Daoy (cell line): ENCODE data around the gene ZNF524. TPM values are rescaled to one million over a fixed set of nuclear protein-coding genes. Genes with fewer than 3 reads are reported as not detected.
A peak's percentile ranks its signal among the peaks of the same experiment; 100 is the strongest.

ENCODE experiments used
- DNase-seq: peaks from one replicate; pipeline ENCODE4 v3.0.0-alpha.2; 2015; ENCODE audit warnings: low read depth
- total RNA-seq: library from RNA; depleted of rRNA; stranded (reverse); fragments of >200 nt; shearing (Covaris generic); gene quantifications from 2 replicates; pipeline ENCODE4 v1.2.3, GENCODE V29; 2014

ZNF524 gene
- total RNA-seq, 1 experiment from 2014 or later, result 8.7 TPM

DNA sequence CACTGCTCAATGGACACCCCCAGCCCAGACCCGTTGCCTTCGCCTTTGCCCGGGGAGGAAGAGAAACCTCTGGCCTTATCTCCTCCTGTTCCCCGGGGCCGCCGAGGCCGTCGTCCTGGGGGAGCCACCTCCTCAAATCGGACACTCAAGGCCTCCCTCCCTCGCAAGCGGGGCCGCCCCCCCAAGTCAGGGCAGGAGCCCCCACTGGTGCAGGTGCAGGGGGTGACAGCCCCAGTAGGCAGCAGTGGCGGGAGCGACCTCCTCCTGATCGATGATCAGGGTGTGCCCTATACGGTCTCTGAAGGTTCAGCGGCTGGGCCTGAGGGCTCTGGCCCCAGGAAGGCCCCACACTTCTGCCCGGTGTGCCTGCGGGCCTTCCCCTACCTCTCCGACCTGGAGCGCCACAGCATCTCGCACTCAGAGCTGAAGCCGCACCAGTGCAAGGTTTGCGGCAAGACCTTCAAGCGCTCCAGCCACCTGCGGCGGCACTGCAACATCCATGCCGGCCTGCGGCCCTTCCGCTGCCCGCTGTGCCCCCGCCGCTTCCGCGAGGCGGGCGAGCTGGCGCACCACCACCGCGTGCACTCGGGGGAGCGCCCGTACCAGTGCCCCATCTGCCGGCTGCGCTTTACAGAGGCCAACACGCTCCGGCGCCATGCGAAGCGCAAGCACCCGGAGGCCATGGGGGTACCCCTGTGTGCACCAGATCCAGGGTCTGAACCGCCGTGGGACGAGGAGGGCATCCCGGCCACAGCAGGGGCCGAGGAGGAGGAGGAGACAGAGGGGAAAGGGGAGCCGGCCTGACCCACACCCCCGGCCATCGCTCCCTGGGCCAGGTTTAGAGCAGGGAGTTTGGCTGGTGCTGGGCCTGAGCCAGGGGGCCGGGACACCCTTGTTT is 2.3 kb downstream of the ZNF524 start:
- DNase-seq, result no peak

DNA sequence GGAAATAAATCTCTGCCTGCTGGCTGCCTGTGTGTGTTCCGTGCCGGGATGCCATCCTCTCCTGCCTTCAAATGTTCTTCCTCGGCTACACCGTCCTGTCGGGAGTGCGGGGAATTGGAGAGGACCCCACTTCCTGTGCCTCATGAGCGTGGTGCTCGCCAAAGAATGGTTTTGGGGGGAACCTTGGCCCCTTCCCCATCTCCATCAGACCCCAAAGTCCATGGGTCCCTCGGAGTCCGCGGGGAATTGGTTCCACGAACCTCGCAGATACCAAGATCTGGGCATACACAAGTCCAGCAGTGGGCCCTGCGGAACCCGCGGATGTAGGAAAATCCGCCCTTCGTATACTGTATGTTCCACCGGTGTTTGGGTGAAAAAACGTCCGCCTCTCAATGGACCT is 3.0 kb downstream of the ZNF524 start:
- DNase-seq, result no peak

DNA sequence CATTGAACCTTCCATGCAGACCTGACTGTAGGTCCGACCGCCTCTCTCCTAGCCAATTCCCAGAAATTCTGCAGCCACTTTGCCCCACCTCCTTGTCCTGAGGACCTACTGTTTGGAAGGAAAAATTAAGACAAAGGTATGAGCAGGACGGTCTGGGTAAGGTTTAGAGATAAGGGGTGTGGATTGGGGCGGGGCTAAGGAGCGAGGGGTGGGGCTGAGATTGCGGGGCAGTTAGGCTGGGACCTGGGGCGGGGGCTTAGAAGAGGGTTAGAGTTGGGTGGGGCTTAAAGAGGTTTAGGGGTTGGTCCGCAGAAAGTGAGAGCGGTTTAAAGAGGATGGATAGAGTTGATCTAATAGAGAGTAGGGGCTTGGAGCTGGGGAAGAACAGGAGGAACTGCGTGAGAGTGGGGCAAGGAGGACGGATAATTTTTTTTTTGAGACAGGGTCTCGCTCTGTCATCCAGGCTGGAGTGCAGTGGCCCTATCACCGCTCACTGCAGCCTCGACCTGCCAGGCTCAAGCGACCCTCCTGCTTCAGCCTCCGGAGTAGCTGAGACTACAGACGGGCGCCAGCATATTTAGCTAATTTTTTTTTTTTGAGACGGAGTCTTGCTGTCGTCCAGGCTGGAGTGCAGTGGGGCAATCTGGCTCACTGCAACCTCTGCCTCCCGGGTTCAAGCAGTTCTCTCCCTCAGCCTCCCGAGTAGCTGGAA is 3.6 kb downstream of the ZNF524 start:
- DNase-seq, result no peak

DNA sequence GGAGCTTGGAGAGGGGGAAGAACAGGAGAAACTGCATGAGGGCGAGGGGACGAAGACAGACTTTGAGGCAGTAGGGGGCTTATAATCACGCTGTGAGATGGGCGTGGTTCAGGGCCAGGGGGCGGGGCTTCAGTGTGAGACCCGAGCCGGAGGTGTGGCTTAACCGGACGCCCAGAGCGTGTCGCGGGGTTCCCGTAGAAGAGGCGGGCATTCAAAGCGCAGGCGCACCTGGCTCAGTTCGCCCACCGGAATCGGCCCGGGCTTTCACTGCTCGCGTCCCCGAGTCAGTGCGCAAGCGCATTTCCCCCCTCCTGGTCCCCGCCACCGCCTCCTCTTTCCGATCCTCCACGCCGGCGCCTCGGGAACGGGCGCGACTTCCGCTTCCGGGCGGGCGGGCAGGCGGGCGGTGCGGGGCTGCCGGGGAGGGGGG is 5.1 kb downstream of the ZNF524 start:
- DNase-seq, result peak; percentile 99

DNA sequence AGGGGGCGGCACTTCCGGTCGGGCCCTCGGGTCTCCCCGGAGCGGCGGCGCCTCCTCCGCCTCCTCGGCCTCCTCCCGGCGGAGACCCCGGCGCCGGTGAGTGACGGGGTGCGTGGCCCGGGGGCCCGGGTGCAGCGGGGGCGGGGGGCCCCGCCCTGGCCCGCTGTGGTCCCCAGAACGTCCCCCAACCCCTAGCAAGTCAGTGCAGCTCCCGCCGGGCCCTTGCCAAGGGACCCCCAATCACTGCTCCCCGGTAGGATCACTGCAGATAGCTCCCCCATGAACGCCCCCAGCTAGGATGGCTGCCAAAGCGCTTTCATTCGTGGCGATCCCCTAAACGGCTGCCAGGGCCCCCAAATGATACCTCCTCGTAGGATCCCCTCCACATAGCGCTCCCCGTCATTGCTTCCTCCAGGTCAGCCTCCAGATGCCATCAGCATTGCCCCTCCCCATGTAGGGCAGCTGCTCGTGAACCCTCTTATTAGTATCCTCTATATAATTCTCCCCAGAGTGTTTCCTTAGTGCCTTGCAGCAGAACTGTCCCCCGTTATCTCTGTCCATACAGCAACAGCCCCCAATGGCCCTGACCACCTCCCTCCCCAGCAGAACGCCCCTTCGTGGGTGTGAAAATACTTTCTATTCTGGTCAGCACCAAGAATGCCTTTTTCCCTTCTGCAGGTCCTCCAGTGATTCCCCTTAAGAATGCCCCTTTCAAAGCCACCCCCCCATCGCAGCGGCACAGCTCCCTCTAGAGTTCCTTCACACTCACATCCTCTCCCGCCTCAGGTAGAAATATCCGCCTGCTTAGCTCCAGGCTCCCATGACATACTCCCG is 5.8 kb downstream of the ZNF524 start, which contains the start of gene ZNF865:
Gene ZNF865 (plus strand): TSS at position 11 of the 834 bp plus-strand sequence. CDS start 7,972 bp downstream, outside the sequence.
- DNase-seq, result peak; percentile 90

DNA sequence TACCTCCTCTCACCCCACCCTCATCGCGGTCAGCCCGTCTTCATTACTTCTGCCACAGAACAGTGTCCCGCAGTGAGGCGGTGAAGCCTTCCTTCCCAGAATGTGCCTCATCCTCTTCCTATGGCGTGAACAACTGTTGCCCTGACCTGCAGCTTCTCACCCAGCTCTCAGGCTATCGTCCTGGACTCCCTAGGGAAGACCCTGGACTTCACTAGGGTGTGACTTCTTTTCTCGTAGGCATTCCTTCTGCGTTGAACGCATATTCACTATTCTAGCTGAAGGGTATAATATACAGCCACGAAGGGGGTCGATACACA is 6.3 kb downstream of the ZNF524 start:
- no peak for DNase-seq

DNA sequence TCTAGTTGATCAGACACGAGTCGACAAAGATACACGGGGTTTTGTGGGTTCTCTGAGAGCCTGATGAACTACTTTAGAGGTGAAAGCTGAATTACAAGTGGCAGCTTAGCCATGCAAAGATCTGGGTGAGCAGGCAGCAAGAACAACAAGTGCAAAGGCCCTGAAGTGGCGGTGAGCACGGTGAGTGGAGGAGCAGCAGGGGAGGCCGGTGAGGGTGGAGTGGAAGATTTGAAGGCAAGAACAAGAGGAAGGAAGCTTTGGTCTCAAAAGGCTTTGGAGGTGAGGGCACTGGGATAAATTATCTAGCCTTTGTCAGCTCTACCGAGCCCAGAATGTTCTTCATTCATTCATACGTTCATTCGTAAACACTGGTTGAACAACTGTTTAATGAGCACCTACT is 6.7 kb downstream of the ZNF524 start:
- no peak for DNase-seq

DNA sequence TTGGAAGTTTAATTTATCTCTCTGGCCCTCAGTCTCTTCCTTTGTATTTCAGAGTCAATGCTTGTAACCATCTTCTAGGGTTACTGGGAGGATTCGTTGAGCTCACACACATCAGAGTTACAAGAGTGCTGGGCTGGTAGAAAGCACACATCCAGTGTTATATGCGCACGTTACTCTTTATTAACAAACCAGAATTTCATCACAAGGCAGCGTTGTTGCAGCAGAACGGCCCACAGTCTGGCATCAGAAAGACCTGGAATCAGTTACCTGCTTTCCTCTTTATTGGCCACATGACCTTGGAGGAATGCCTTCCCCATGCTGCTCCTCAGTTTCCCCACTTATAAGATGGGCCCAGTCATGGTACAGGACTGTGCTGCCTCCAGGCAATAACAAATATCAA is 9.2 kb downstream of the ZNF524 start:
- no peak for DNase-seq

DNA sequence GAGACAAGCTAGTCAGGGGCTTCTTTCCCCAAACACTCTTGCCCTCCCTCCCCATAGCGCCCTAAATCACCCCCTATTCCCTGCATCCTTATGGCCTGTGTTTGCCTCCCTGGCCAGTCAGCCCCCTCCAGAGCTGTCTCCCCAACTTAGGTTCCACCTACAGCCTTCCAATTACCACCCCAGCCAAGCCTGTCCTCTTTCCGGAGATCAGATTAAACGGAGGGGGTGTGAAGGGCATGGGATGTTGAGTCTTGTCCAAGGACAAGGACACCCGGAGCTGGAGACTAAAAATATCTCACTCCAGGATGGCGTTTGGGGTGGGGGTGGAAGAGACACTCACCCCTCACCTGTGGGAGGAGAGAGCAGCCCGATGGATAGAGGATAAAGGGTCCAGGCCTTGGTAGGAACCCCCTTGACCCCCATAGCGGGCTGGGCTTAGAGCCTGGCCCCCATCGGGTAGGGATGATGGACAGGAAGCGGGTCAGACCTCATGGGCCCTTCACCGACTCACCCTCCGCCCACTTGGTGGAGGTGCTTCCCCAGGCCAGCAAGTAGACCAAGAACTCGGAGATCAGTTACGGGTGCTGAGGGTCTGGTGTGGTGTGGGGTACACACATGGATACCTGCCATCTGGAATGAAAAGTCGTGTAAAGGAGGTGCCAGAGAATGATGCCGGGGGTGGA is 11.4 kb downstream of the ZNF524 start:
- DNase-seq, result no peak

DNA sequence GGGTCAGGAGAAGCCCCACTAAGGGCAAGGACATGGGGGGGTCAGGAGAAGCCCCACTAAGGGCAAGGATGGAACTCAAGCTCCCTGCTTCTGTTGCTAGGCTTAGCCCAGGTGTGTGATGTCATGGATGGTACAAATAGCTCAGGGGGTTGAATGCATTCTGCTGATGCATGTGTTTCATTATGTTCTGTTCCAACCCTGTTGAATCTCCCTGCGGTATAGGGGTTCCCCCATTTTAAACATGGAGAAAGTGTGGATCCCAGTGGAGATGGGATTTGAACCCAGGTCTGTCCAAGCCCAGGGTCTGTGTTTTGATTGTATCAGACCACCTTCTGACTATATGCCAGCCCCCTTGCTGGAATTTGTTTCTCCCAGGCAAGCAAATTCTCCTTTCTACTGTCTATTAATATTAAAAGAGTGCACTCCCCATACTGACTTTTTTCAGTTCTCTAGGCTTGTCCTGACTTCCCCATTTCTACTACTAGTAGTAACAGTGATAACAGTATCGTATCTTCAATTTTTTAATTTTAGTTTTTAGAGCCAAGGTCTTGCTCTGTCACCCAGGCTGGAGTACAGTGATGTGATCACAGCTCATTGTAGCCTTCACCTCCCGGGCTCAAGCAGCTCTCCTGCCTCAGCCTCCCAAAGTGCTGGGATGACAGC is 12.0 kb downstream of the ZNF524 start:
- DNase-seq, result no peak

DNA sequence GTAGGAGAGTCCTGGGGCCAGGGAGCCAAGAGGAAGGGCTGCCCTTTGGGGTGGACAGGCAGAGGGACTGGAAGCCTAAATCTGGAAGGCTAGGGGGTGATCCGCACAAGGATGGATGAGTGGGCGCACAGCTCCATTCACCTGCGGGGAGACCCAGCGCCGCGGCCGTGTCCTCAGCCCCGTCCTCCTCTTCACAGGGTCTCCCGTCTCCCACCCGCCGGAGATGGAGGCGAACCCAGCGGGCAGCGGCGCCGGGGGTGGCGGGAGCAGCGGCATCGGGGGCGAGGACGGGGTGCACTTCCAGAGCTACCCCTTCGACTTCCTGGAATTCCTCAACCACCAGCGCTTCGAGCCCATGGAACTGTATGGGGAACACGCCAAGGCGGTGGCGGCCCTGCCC is 13.3 kb downstream of the ZNF524 start:
- no peak for DNase-seq

DNA sequence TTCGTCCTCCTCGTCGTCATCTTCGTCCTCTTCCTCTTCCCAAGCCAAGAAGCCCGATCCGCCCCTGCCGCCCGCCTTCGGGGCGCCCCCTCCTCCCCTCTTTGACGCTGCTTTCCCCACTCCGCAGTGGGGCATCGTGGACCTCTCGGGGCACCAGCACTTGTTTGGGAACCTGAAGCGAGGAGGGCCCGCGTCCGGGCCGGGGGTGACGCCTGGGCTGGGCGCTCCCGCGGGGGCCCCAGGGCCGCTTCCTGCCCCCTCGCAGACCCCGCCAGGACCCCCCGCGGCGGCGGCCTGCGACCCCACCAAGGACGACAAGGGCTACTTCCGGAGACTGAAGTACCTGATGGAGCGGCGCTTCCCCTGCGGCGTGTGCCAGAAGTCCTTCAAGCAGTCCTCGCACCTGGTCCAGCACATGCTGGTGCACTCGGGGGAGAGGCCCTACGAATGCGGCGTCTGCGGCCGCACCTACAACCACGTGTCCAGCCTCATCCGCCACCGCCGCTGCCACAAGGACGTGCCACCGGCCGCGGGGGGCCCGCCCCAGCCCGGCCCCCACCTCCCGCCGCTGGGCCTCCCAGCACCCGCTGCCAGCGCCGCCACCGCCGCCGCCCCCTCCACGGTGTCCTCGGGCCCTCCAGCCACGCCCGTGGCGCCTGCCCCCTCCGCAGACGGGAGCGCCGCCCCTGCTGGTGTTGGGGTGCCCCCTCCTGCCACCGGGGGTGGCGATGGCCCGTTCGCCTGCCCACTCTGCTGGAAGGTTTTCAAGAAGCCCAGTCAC is 14.0 kb downstream of the ZNF524 start:
- DNase-seq, result no peak

DNA sequence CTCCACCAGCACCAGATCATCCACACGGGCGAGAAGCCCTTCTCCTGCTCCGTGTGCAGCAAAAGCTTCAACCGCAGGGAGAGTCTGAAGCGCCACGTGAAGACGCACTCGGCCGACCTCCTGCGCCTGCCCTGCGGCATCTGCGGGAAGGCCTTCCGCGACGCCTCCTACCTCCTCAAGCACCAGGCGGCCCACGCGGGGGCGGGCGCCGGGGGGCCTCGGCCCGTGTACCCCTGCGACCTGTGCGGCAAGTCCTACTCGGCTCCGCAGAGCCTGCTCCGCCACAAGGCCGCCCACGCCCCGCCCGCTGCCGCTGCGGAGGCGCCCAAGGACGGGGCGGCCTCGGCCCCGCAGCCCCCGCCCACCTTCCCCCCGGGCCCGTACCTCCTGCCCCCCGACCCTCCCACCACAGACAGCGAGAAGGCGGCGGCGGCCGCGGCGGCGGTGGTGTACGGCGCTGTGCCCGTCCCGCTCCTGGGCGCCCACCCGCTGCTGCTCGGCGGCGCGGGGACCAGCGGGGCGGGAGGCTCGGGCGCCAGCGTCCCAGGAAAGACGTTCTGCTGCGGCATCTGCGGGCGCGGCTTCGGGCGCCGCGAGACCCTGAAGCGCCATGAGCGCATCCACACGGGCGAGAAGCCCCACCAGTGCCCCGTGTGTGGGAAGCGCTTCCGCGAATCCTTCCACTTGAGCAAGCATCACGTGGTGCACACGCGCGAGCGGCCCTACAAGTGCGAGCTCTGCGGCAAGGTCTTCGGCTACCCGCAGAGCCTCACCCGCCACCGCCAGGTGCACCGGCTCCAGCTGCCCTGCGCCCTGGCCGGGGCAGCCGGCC is 14.8 kb downstream of the ZNF524 start:
- DNase-seq, result no peak

DNA sequence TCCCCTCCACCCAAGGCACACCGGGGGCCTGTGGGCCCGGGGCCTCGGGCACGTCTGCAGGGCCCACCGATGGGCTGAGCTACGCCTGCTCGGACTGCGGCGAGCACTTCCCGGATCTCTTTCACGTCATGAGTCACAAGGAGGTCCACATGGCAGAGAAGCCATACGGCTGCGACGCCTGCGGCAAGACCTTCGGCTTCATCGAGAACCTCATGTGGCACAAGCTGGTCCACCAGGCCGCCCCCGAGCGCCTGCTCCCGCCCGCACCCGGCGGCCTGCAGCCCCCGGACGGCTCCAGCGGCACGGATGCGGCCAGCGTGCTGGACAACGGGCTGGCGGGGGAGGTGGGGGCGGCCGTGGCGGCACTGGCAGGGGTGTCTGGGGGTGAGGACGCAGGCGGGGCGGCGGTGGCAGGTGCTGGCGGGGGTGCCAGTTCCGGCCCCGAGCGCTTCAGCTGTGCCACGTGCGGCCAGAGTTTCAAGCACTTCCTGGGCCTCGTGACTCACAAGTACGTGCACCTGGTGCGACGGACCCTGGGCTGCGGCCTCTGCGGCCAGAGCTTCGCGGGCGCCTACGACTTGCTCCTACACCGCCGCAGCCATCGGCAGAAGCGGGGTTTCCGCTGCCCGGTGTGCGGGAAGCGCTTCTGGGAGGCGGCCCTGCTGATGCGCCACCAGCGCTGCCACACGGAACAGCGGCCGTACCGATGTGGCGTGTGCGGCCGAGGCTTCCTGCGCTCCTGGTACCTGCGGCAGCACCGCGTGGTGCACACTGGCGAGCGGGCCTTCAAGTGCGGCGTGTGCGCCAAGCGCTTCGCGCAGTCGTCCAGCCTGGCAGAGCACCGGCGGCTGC is 15.7 kb downstream of the ZNF524 start:
- no peak for DNase-seq

DNA sequence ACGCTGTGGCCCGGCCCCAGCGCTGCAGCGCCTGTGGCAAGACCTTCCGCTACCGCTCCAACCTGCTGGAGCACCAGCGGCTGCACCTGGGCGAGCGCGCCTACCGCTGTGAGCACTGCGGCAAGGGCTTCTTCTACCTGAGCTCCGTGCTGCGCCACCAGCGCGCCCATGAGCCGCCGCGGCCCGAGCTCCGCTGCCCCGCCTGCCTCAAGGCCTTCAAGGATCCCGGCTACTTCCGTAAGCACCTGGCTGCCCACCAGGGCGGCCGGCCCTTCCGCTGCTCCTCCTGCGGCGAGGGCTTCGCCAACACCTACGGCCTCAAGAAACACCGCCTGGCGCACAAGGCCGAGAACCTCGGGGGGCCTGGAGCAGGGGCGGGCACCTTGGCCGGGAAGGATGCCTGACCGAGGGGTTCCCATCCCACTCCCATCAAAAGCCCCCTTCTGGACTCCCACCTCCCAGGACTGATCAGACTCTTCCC is 16.3 kb downstream of the ZNF524 start:
- no peak for DNase-seq

DNA sequence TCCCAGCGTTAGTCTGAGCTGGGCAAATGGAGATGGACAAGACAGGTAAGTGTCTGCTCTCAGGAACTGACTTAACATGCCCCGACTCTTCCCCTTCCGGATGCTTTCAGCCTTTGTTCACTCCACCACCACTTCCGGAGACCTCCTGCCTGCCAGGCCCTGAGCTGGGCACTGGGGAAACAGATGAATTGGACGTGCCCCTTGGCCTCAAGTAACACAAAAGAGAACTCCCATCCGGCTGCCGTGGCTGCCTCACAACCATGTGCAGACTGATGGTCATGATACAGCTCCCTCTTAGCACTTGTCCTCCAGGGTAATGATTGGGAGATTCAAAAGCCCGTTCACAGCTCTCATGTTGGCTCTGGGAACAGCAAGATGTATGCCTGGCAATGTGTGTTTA is 17.3 kb downstream of the ZNF524 start:
- no peak for DNase-seq

DNA sequence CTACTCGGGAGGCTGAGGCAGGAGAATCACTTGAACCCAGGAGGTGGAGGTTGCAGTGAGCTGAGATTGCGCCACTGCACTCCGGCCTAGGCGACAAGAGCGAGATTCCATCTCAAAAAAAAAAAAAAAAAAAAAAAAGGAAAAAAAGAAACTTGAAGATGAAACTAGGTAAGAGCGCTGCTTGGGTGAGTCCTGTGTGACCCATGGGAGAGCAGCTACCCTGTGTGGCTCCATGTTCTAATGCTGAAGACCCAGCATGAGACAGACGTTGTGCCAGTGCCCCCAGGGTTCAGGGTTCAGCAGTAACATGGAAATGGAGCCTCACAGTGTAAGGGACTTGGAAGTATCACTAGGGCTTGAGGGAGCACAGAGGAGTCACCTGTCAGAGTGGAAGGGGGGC is 18.3 kb downstream of the ZNF524 start:
- DNase-seq, result no peak

DNA sequence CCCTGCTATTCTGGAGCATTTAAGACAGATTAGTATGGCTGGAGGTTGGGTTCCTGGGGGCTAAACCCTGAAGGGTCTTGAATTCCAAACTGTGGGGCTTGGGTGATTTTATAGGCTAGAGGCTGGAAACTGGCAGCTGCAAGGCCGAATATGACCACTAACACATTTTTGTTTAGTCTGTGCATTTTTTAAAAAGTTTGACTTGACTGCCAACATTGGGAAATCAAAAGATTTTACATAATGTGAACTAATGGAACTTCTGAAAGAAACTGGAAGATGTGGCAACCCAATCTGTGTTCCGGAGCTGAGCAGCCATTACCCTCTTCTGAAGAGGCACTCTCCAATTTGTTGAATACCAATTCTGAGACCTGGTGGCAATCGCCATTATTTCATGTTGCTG is 19.2 kb downstream of the ZNF524 start:
- no peak for DNase-seq
